Keratinocyte (primary cell): Measurements from ENCODE around the gene TERB1. TPM values are rescaled to one million over a fixed set of nuclear protein-coding genes. Genes with fewer than 3 reads are reported as not detected.

Experiments
- DNase-seq: peaks from one replicate; pipeline ENCODE4 v3.0.0-alpha.2; 2011; ENCODE audit warnings: low read depth, missing footprints, low spot score
- FAIRE-seq: peaks from 2 replicates; lab custom pipeline; 2011; peaks lifted over from hg19 to GRCh38; lab: Jason Lieb, UNC
- H2AFZ ChIP-seq: 2 replicates; pipeline ENCODE4 v1.6.0; 2012; ENCODE audit warnings: low read length, control low read depth, inconsistent platforms; ENCODE audit not compliant: control insufficient read depth
- H3K27ac ChIP-seq: 2 replicates; pipeline ENCODE4 v1.5.1; 2011; ENCODE audit warnings: low read length; ENCODE audit not compliant: control insufficient read depth, insufficient read depth
- H3K27me3 ChIP-seq: 3 replicates; pipeline ENCODE4 v1.6.0; 2011; ENCODE audit warnings: low read length; ENCODE audit not compliant: control insufficient read depth, insufficient read depth; ENCODE audit errors: extremely low read depth
- H3K36me3 ChIP-seq, 2 experiments: 2 replicates in 1 of 2; 3 replicates in 1 of 2; pipeline ENCODE4 v1.5.1; 2011; ENCODE audit warnings: low read length in 2 of 2, mild to moderate bottlenecking in 1 of 2; ENCODE audit not compliant: control insufficient read depth in 2 of 2, insufficient read depth in 2 of 2; ENCODE audit errors: extremely low read depth in 1 of 2
- H3K4me1 ChIP-seq: 3 replicates; pipeline ENCODE4 v1.5.1; 2011; ENCODE audit warnings: low read length; ENCODE audit not compliant: control insufficient read depth, insufficient read depth; ENCODE audit errors: extremely low read depth
- H3K4me2 ChIP-seq: 3 replicates; pipeline ENCODE4 v1.6.0; 2011; ENCODE audit warnings: low read depth, low read length; ENCODE audit not compliant: control insufficient read depth, insufficient read depth; ENCODE audit errors: extremely low read depth
- H3K4me3 ChIP-seq, 3 experiments: fragments of 200-600 bp in 1 of 3; sonication (generic) in 1 of 3; 2 replicates in 2 of 3; 3 replicates in 1 of 3; pipeline ENCODE4 v1.5.1; 2011 to 2016; ENCODE audit warnings: low read length in 3 of 3, mild to moderate bottlenecking in 3 of 3, control low read depth in 2 of 3, inconsistent platforms in 1 of 3, low read depth in 1 of 3, mixed read lengths in 1 of 3, mixed run types in 1 of 3, moderate library complexity in 1 of 3; ENCODE audit not compliant: control insufficient read depth in 2 of 3, insufficient read depth in 2 of 3; ENCODE audit errors: extremely low read depth in 1 of 3
- H3K79me2 ChIP-seq: 2 replicates; pipeline ENCODE4 v1.6.0; 2012; ENCODE audit warnings: low read length; ENCODE audit not compliant: control insufficient read depth, insufficient read depth
- H3K9ac ChIP-seq: 3 replicates; pipeline ENCODE4 v1.6.0; 2011; ENCODE audit warnings: low read length; ENCODE audit not compliant: control insufficient read depth, insufficient read depth; ENCODE audit errors: extremely low read depth
- H3K9me1 ChIP-seq: 3 replicates; pipeline ENCODE4 v1.6.0; 2011; ENCODE audit warnings: low read length; ENCODE audit not compliant: control insufficient read depth, insufficient read depth; ENCODE audit errors: extremely low read depth
- H3K9me3 ChIP-seq: 2 replicates; pipeline ENCODE4 v1.5.1; 2012; ENCODE audit warnings: low read depth, low read length; ENCODE audit not compliant: control insufficient read depth
- H4K20me1 ChIP-seq: 3 replicates; pipeline ENCODE4 v1.6.0; 2011; ENCODE audit warnings: low read length; ENCODE audit not compliant: control insufficient read depth, insufficient read depth; ENCODE audit errors: extremely low read depth
- CTCF ChIP-seq, 3 experiments: IDR thresholded peaks in 1 of 3; conservative IDR thresholded peaks in 1 of 3; optimal IDR thresholded peaks in 1 of 3; 2 replicates in 2 of 3; 3 replicates in 1 of 3; pipeline versions ENCODE3 to v1.5.1; 2011; ENCODE audit warnings: low read length in 3 of 3, mild to moderate bottlenecking in 3 of 3, moderate library complexity in 2 of 3, control low read depth in 1 of 3, inconsistent platforms in 1 of 3; ENCODE audit not compliant: insufficient read depth in 2 of 3; ENCODE audit errors: extremely low read depth in 1 of 3
- EZH2 ChIP-seq: IDR thresholded peaks from one replicate; pipeline ENCODE4 v1.6.1; 2012; ENCODE audit warnings: inconsistent platforms, mild to moderate bottlenecking, low read length, moderate library complexity
- dilution Hi-C: fragments of 300-500 bp; cut with MboI; formaldehyde crosslinking; loops from one replicate; pipeline ENCODE4 v1.7.0; 2020; ENCODE audit warnings: low sequenced_read_pairs; ENCODE audit not compliant: extremely low pct_ligation_motif_present
- polyA minus RNA-seq, 3 experiments: library from RNA; depleted of rRNA, polyadenylated mRNA; stranded (reverse); fragments of >200 nt; gene quantifications; 1 replicate in 1 of 3; 2 replicates in 1 of 3; 3 replicates in 1 of 3; pipeline ENCODE4 v1.2.3, GENCODE V29; 2011
- polyA plus RNA-seq, 5 experiments: library from polyadenylated mRNA; depleted of rRNA in 3 of 5; stranded (reverse) in 3 of 5; stranded (forward) in 1 of 5; unstranded in 1 of 5; fragments of >200 nt; gene quantifications; 1 replicate in 1 of 5; 2 replicates in 3 of 5; 3 replicates in 1 of 5; pipeline versions ENCODE4 v1.2.1 to v1.2.3, GENCODE V29; 2011 to 2012; ENCODE audit warnings: missing spikeins in 2 of 5, low read depth in 1 of 5, low replicate concordance in 1 of 5

TERB1 gene
- polyA plus RNA-seq (0.17 to 0.22 TPM in 2 of 3 replicates, not detected in the other), polyA minus RNA-seq (0.16 TPM in 1 of 3 replicates, not detected in the others)
- polyA plus RNA-seq (2011; ENCODE audit: low read depth): not detected
- 0.09 TPM in 1 of 2 replicates, not detected in the other for polyA plus RNA-seq (2011; cell fraction: cytosol; rRNA removed)
- 0.37 and 0.60 TPM in 2 replicates for polyA plus RNA-seq (2011; cell fraction: nucleus; rRNA removed)
- 0.30 TPM in 1 of 2 replicates, not detected in the other for polyA plus RNA-seq (2012; ENCODE audit: low replicate concordance)
- polyA minus RNA-seq (2011; cell fraction: cytosol; rRNA and poly(A)+ RNA removed): not detected
- 1.1 TPM in 1 of 2 replicates, not detected in the other for polyA minus RNA-seq (2011; cell fraction: nucleus; rRNA and poly(A)+ RNA removed)

- Histone ChIP-seq H3K36me3 (peaks cover 6 to 14% of the 10 kb centered on the region in 2 experiments), H4K20me1 (no peaks in the 10 kb centered on the region), H3K4me3 (no peak within 1 kb of the TSS), H3K9me3 (no peaks in the 10 kb centered on the region), H3K4me1 (no peaks in the 10 kb centered on the region), H3K9ac (no peak within 1 kb of the TSS), H2AFZ (no peak within 1 kb of the TSS), H3K27ac (no peak within 1 kb of the TSS), H3K4me2 (no peak within 1 kb of the TSS), H3K9me1 (no peaks in the 10 kb centered on the region), H3K79me2 (no peaks in the 10 kb centered on the region), H3K27me3 (no peaks in the 10 kb centered on the region)
- dilution Hi-C loops: no loop called here
- TF ChIP-seq EZH2: no peak
- TF ChIP-seq CTCF (optimal IDR thresholded peaks at IDR 0.05 in 1 of 3, IDR thresholded peaks at IDR 0.05 in 1 of 3, conservative IDR thresholded peaks at IDR 0.05 in 1 of 3; ENCODE audit: extremely low read depth in 1 of 3, insufficient read depth in 2 of 3, low read length in 3 of 3): no peak
- no peak for DNase-seq
- FAIRE-seq: no peak
Measured at GRCh38 chr16:66801320-66802105, at the start of gene TERB1. Gene TERB1 (minus strand): TSS chr16:66801584. CDS start chr16:66796798, 4,786 bp downstream.

GRCh38 chr16:66850115-66850815 is 48.9 kb upstream of the TERB1 start:
- Histone ChIP-seq H2AFZ (no peak overlapping the region), H3K9me3 (no peaks in the 10 kb centered on the region), H3K79me2 (no peaks in the 10 kb centered on the region), H3K4me1 (no peaks in the 10 kb centered on the region), H4K20me1 (no peaks in the 10 kb centered on the region), H3K4me2 (no peak overlapping the region), H3K27ac (no peak overlapping the region), H3K9me1 (no peaks in the 10 kb centered on the region), H3K4me3 (no peak overlapping the region), H3K36me3 (no peaks in the 10 kb centered on the region), H3K9ac (no peak overlapping the region), H3K27me3 (peaks cover 42% of the 10 kb centered on the region)
- dilution Hi-C loops: no loop called here
- TF ChIP-seq CTCF (optimal IDR thresholded peaks at IDR 0.05 in 1 of 3, IDR thresholded peaks at IDR 0.05 in 1 of 3, conservative IDR thresholded peaks at IDR 0.05 in 1 of 3; ENCODE audit: extremely low read depth in 1 of 3, insufficient read depth in 2 of 3, low read length in 3 of 3) (no peak), EZH2 (no peak)
- FAIRE-seq (no peak), DNase-seq (no peak)
